Trophoblast cell (in vitro differentiated cells and primary cell): ENCODE results near the gene KIAA1210.
A peak's percentile ranks its signal among the peaks of the same experiment; 100 is the strongest.
"Not testable (repeated sequence)": the region's sequence is repeated elsewhere in the genome, so short reads cannot be mapped to it uniquely, and the experiment has no call there.

Experiments used
- DNase-seq, 2 donors: peaks; one replicate each; pipeline ENCODE4 v3.0.0-alpha.2; 2016
- H2AFZ ChIP-seq: 2 replicates; pipeline ENCODE4 v1.6.1; 2013; ENCODE audit warnings: low read length, moderate library complexity, mild to moderate bottlenecking; ENCODE audit not compliant: insufficient read depth, poor library complexity
- H2AK5ac ChIP-seq: 2 replicates; pipeline ENCODE4 v1.6.1; 2013; ENCODE audit warnings: mild to moderate bottlenecking, low read length
- H2BK120ac ChIP-seq: 2 replicates; pipeline ENCODE4 v1.6.1; 2013; ENCODE audit warnings: low read length, mild to moderate bottlenecking, moderate library complexity; ENCODE audit not compliant: insufficient read depth, poor library complexity
- H2BK12ac ChIP-seq: 2 replicates; pipeline ENCODE4 v1.6.1; 2013; ENCODE audit warnings: mild to moderate bottlenecking, low read length, moderate library complexity
- H2BK5ac ChIP-seq: 2 replicates; pipeline ENCODE4 v1.6.1; 2013; ENCODE audit warnings: low read length, low read depth, moderate library complexity, mild to moderate bottlenecking; ENCODE audit not compliant: poor library complexity
- H3K14ac ChIP-seq: 2 replicates; pipeline ENCODE4 v1.6.1; 2013; ENCODE audit warnings: mild to moderate bottlenecking, low read length
- H3K18ac ChIP-seq: 2 replicates; pipeline ENCODE4 v1.6.1; 2013; ENCODE audit warnings: mild to moderate bottlenecking, low read length
- H3K23ac ChIP-seq: 2 replicates; pipeline ENCODE4 v1.6.1; 2013; ENCODE audit warnings: low read length
- H3K27ac ChIP-seq: 2 replicates; pipeline ENCODE4 v1.5.1; 2013; ENCODE audit warnings: low read depth, mild to moderate bottlenecking, inconsistent platforms, low read length, moderate library complexity
- H3K27me3 ChIP-seq: 2 replicates; pipeline ENCODE4 v1.6.1; 2013; ENCODE audit warnings: inconsistent platforms, mild to moderate bottlenecking, low read length, moderate library complexity; ENCODE audit not compliant: insufficient read depth
- H3K36me3 ChIP-seq, 2 experiments: 1 replicate in 1 of 2; 2 replicates in 1 of 2; pipeline ENCODE4 v1.6.1; 2013; ENCODE audit warnings: low read length in 2 of 2, mild to moderate bottlenecking in 2 of 2, moderate library complexity in 1 of 2; ENCODE audit not compliant: insufficient read depth in 2 of 2, control insufficient read depth in 1 of 2
- H3K4ac ChIP-seq: 2 replicates; pipeline ENCODE4 v1.6.1; 2013; ENCODE audit warnings: low read depth, mild to moderate bottlenecking, low read length, moderate library complexity
- H3K4me1 ChIP-seq, 2 experiments: 1 replicate in 1 of 2; 2 replicates in 1 of 2; pipeline ENCODE4 v1.6.1; 2013; ENCODE audit warnings: low read length in 2 of 2, mild to moderate bottlenecking in 2 of 2, moderate library complexity in 1 of 2; ENCODE audit not compliant: insufficient read depth in 2 of 2, control insufficient read depth in 1 of 2
- H3K4me2 ChIP-seq: 2 replicates; pipeline ENCODE4 v1.6.1; 2013; ENCODE audit warnings: inconsistent platforms, mild to moderate bottlenecking, low read length, moderate library complexity
- H3K4me3 ChIP-seq: 2 replicates; pipeline ENCODE4 v1.5.1; 2013; ENCODE audit warnings: mild to moderate bottlenecking, low read depth, low read length, inconsistent platforms
- H3K79me1 ChIP-seq: one replicate; pipeline ENCODE4 v1.6.1; 2013; ENCODE audit warnings: low read length
- H3K79me2 ChIP-seq: 2 replicates; pipeline ENCODE4 v1.6.1; 2013; ENCODE audit warnings: low read length, mild to moderate bottlenecking; ENCODE audit not compliant: control insufficient read depth, insufficient read depth, poor library complexity
- H3K9ac ChIP-seq: 2 replicates; pipeline ENCODE4 v1.6.1; 2013; ENCODE audit warnings: mild to moderate bottlenecking, low read length
- H3K9me3 ChIP-seq: 2 replicates; pipeline ENCODE4 v1.6.1; 2013; ENCODE audit warnings: low read depth, mild to moderate bottlenecking, control low read depth, inconsistent platforms, low read length; ENCODE audit not compliant: insufficient read depth
- H4K12ac ChIP-seq: 2 replicates; pipeline ENCODE4 v1.6.1; 2013; ENCODE audit warnings: low read depth, mild to moderate bottlenecking, low read length, moderate library complexity
- H4K8ac ChIP-seq: 2 replicates; pipeline ENCODE4 v1.6.1; 2013; ENCODE audit warnings: low read depth, mild to moderate bottlenecking, low read length, moderate library complexity
- H4K91ac ChIP-seq: one replicate; pipeline ENCODE4 v1.6.1; 2013; ENCODE audit warnings: low read depth, mild to moderate bottlenecking, low read length, moderate library complexity
- WGBS: extraction: QIAGEN DNeasy Blood & Tissue Kit; methylation state at CpG from one replicate; pipeline ENCODE4 v1.1.7; 2013; ENCODE audit warnings: missing lambda C conversion rate; ENCODE audit not compliant: insufficient read length, insufficient coverage; ENCODE audit errors: extremely low coverage; 5-methylcytosine and 5-hydroxymethylcytosine counted together

Gene KIAA1210

GRCh38 chrX:119036107-119037029 lies 91.2 kb downstream of the KIAA1210 start:
- no peaks in the 10 kb centered on the region for H3K36me3 ChIP-seq
- DNase-seq = peak in 1 of 2 donors; percentile 23
- no peak overlapping the region for H3K9ac ChIP-seq
- no peak overlapping the region for H3K14ac ChIP-seq
- no peak overlapping the region for H3K4ac ChIP-seq
- H2BK5ac ChIP-seq = no peak overlapping the region
- no peak overlapping the region for H2BK120ac ChIP-seq
- H4K8ac ChIP-seq = no peak overlapping the region
- no peaks in the 10 kb centered on the region for H3K9me3 ChIP-seq
- no peaks in the 10 kb centered on the region for H3K79me2 ChIP-seq
- no peak overlapping the region for H4K91ac ChIP-seq
- H3K4me3 ChIP-seq = no peak overlapping the region
- no peak overlapping the region for H3K27ac ChIP-seq
- H2AK5ac ChIP-seq = no peak overlapping the region
- H3K27me3 ChIP-seq = no peaks in the 10 kb centered on the region
- H3K4me2 ChIP-seq = no peak overlapping the region
- no peak overlapping the region for H2BK12ac ChIP-seq
- no peak overlapping the region for H3K18ac ChIP-seq
- H2AFZ ChIP-seq = no peak overlapping the region
- H4K12ac ChIP-seq = no peak overlapping the region
- no peaks in the 10 kb centered on the region for H3K4me1 ChIP-seq
- WGBS = no CpG with 5 or more reads among the region's 4 CpGs
- H3K79me1 ChIP-seq = no peaks in the 10 kb centered on the region
- H3K23ac ChIP-seq = no peak overlapping the region

- no peaks in the 10 kb centered on the region for H3K79me2 ChIP-seq
- no peak overlapping the region for H3K14ac ChIP-seq
- H3K36me3 ChIP-seq = no peaks in the 10 kb centered on the region
- no peak overlapping the region for H3K4me3 ChIP-seq
- H3K18ac ChIP-seq = no peak overlapping the region
- no peak overlapping the region for H3K9ac ChIP-seq
- no peak for DNase-seq
- H4K91ac ChIP-seq = no peak overlapping the region
- no peak overlapping the region for H2BK12ac ChIP-seq
- H3K9me3 ChIP-seq = no peaks in the 10 kb centered on the region
- H3K27me3 ChIP-seq = no peaks in the 10 kb centered on the region
- no peaks in the 10 kb centered on the region for H3K79me1 ChIP-seq
- no peak overlapping the region for H2AFZ ChIP-seq
- H3K4ac ChIP-seq = no peak overlapping the region
- no peak overlapping the region for H2BK5ac ChIP-seq
- H3K23ac ChIP-seq = no peak overlapping the region
- H3K27ac ChIP-seq = no peak overlapping the region
- H3K4me1 ChIP-seq = no peaks in the 10 kb centered on the region
- no peak overlapping the region for H2AK5ac ChIP-seq
- H4K12ac ChIP-seq = no peak overlapping the region
- no peak overlapping the region for H3K4me2 ChIP-seq
- no peak overlapping the region for H4K8ac ChIP-seq
- H2BK120ac ChIP-seq = no peak overlapping the region
Observed at GRCh38 chrX:119030990-119031389, 96.6 kb downstream of the KIAA1210 start.

GRCh38 chrX:119029656-119030055 lies 98.0 kb downstream of the KIAA1210 start:
- not testable (repeated sequence) for H4K91ac ChIP-seq, H3K4me2 ChIP-seq, H2BK12ac ChIP-seq, DNase-seq, H3K9me3 ChIP-seq, H3K4me1 ChIP-seq, H3K27ac ChIP-seq, H3K4me3 ChIP-seq, H4K8ac ChIP-seq, H3K27me3 ChIP-seq, H3K79me1 ChIP-seq, H2AFZ ChIP-seq, H2BK120ac ChIP-seq, H3K18ac ChIP-seq, H3K23ac ChIP-seq, H2BK5ac ChIP-seq, H3K9ac ChIP-seq, H4K12ac ChIP-seq, H2AK5ac ChIP-seq, H3K14ac ChIP-seq, H3K4ac ChIP-seq, H3K79me2 ChIP-seq, H3K36me3 ChIP-seq
- no CpG with 5 or more reads among the region's 10 CpGs for WGBS

GRCh38 chrX:119028733-119029330 lies 98.8 kb downstream of the KIAA1210 start:
- no peaks in the 10 kb centered on the region for H3K36me3 ChIP-seq
- WGBS = no CpG with 5 or more reads among the region's 1 CpG
- H3K4me1 ChIP-seq = no peaks in the 10 kb centered on the region

More at GRCh38 chrX:119028733-119029330, 98.8 kb downstream of the KIAA1210 start:
- no peaks in the 10 kb centered on the region for H3K9me3 ChIP-seq
- H2AK5ac ChIP-seq = no peak overlapping the region
- no peak overlapping the region for H3K9ac ChIP-seq
- H2AFZ ChIP-seq = no peak overlapping the region
- no peak overlapping the region for H3K14ac ChIP-seq
- H4K8ac ChIP-seq = no peak overlapping the region
- H3K27ac ChIP-seq = no peak overlapping the region
- H2BK120ac ChIP-seq = no peak overlapping the region
- no peak overlapping the region for H3K4ac ChIP-seq
- no peak overlapping the region for H3K23ac ChIP-seq
- H2BK5ac ChIP-seq = no peak overlapping the region
- H3K79me2 ChIP-seq = no peaks in the 10 kb centered on the region
- H4K91ac ChIP-seq = no peak overlapping the region
- H4K12ac ChIP-seq = no peak overlapping the region
- no peak for DNase-seq
- H3K4me2 ChIP-seq = no peak overlapping the region
- no peak overlapping the region for H3K18ac ChIP-seq
- no peaks in the 10 kb centered on the region for H3K27me3 ChIP-seq
- no peak overlapping the region for H2BK12ac ChIP-seq
- no peak overlapping the region for H3K4me3 ChIP-seq
- H3K79me1 ChIP-seq = no peaks in the 10 kb centered on the region
